Measurements from ENCODE around the gene ZNF184. TPM values are rescaled to one million over a fixed set of nuclear protein-coding genes. Genes with fewer than 3 reads are reported as not detected.

ZNF184 gene
- total RNA-seq, 1 experiment from 2014 or later = 7.1 TPM

DNA sequence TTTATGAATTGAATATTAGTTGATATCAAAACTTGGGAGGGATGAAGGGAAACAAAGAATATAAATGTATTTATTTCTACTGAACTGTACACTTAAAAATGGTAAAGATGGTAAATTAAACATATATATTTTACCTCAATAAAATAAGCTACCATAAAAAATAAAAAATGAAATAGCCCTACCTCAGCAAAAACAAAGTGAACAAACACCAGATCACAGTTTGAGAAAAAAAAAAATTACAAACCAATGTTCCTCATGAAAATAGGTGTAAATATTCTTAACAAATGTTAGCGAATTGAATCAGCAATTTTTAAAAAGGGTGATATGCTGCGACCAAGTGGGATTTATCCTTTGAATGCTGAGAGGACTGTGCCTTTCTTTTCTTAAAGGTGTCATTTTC is 28.3 kb upstream of the ZNF184 start:
- ChIA-PET CTCF (interaction anchor here (1.2 kb wide), 1 partner anchor 187 kb away, joined by 3 read pairs; no protein-coding TSS in a partner anchor), POLR2A (no interaction called here)
- ATAC-seq = no peak
- peaks cover 5% of the 10 kb centered on the region; the same call in 1 of the 2 replicates for H3K27me3 Mint-ChIP-seq (ENCODE audit: low read depth)
- no peak for DNase-seq (ENCODE audit: low spot score)
- H3K27ac Mint-ChIP-seq = no peak overlapping the region
- no peaks in the 10 kb centered on the region for H3K9me3 Mint-ChIP-seq
- H3K4me3 Mint-ChIP-seq = 0 out of 2 replicates have a peak overlapping the region, but pooled peaks have one; percentile 93
- H3K36me3 Mint-ChIP-seq = no peaks in the 10 kb centered on the region
- H3K4me1 Mint-ChIP-seq = peaks cover 25% of the 10 kb centered on the region
- TF ChIP-seq TP53 (CRISPR knock-in tag; IDR thresholded peaks at IDR 0.05) (no peak), MYBL2 (CRISPR knock-in tag; IDR thresholded peaks at IDR 0.05) (no peak), TCF7 (CRISPR knock-in tag; IDR thresholded peaks at IDR 0.05; ENCODE audit: low read depth) (no peak), FOXJ3 (CRISPR knock-in tag; IDR thresholded peaks at IDR 0.05; ENCODE audit: borderline replicate concordance) (no peak), NR1H2 (CRISPR knock-in tag; IDR thresholded peaks at IDR 0.05) (no peak), GABPB1 (CRISPR knock-in tag; IDR thresholded peaks at IDR 0.05) (no peak)
- TF ChIP-seq, protein P1, sequence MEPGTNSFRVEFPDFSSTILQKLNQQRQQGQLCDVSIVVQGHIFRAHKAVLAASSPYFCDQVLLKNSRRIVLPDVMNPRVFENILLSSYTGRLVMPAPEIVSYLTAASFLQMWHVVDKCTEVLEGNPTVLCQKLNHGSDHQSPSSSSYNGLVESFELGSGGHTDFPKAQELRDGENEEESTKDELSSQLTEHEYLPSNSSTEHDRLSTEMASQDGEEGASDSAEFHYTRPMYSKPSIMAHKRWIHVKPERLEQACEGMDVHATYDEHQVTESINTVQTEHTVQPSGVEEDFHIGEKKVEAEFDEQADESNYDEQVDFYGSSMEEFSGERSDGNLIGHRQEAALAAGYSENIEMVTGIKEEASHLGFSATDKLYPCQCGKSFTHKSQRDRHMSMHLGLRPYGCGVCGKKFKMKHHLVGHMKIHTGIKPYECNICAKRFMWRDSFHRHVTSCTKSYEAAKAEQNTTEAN (CRISPR knock-in tag; IDR thresholded peaks at IDR 0.05) = no peak
- TF ChIP-seq, protein P2, sequence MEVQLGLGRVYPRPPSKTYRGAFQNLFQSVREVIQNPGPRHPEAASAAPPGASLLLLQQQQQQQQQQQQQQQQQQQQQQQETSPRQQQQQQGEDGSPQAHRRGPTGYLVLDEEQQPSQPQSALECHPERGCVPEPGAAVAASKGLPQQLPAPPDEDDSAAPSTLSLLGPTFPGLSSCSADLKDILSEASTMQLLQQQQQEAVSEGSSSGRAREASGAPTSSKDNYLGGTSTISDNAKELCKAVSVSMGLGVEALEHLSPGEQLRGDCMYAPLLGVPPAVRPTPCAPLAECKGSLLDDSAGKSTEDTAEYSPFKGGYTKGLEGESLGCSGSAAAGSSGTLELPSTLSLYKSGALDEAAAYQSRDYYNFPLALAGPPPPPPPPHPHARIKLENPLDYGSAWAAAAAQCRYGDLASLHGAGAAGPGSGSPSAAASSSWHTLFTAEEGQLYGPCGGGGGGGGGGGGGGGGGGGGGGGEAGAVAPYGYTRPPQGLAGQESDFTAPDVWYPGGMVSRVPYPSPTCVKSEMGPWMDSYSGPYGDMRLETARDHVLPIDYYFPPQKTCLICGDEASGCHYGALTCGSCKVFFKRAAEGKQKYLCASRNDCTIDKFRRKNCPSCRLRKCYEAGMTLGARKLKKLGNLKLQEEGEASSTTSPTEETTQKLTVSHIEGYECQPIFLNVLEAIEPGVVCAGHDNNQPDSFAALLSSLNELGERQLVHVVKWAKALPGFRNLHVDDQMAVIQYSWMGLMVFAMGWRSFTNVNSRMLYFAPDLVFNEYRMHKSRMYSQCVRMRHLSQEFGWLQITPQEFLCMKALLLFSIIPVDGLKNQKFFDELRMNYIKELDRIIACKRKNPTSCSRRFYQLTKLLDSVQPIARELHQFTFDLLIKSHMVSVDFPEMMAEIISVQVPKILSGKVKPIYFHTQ (CRISPR knock-in tag; IDR thresholded peaks at IDR 0.05) = no peak
- TF ChIP-seq, protein P3, sequence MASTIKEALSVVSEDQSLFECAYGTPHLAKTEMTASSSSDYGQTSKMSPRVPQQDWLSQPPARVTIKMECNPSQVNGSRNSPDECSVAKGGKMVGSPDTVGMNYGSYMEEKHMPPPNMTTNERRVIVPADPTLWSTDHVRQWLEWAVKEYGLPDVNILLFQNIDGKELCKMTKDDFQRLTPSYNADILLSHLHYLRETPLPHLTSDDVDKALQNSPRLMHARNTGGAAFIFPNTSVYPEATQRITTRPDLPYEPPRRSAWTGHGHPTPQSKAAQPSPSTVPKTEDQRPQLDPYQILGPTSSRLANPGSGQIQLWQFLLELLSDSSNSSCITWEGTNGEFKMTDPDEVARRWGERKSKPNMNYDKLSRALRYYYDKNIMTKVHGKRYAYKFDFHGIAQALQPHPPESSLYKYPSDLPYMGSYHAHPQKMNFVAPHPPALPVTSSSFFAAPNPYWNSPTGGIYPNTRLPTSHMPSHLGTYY (CRISPR knock-in tag; IDR thresholded peaks at IDR 0.05) = no peak
- TF ChIP-seq, protein P4, sequence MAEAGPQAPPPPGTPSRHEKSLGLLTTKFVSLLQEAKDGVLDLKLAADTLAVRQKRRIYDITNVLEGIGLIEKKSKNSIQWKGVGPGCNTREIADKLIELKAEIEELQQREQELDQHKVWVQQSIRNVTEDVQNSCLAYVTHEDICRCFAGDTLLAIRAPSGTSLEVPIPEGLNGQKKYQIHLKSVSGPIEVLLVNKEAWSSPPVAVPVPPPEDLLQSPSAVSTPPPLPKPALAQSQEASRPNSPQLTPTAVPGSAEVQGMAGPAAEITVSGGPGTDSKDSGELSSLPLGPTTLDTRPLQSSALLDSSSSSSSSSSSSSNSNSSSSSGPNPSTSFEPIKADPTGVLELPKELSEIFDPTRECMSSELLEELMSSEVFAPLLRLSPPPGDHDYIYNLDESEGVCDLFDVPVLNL (CRISPR knock-in tag; IDR thresholded peaks at IDR 0.05; ENCODE audit: borderline replicate concordance, low read depth) = no peak
- TF ChIP-seq, protein P5, sequence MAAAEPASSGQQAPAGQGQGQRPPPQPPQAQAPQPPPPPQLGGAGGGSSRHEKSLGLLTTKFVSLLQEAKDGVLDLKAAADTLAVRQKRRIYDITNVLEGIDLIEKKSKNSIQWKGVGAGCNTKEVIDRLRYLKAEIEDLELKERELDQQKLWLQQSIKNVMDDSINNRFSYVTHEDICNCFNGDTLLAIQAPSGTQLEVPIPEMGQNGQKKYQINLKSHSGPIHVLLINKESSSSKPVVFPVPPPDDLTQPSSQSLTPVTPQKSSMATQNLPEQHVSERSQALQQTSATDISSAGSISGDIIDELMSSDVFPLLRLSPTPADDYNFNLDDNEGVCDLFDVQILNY (CRISPR knock-in tag; IDR thresholded peaks at IDR 0.05) = no peak
- TF ChIP-seq, protein P6, sequence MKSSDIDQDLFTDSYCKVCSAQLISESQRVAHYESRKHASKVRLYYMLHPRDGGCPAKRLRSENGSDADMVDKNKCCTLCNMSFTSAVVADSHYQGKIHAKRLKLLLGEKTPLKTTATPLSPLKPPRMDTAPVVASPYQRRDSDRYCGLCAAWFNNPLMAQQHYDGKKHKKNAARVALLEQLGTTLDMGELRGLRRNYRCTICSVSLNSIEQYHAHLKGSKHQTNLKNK (CRISPR knock-in tag; IDR thresholded peaks at IDR 0.05) = no peak
- TF ChIP-seq, protein P7, sequence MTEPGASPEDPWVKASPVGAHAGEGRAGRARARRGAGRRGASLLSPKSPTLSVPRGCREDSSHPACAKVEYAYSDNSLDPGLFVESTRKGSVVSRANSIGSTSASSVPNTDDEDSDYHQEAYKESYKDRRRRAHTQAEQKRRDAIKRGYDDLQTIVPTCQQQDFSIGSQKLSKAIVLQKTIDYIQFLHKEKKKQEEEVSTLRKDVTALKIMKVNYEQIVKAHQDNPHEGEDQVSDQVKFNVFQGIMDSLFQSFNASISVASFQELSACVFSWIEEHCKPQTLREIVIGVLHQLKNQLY (CRISPR knock-in tag; IDR thresholded peaks at IDR 0.05) = no peak
- TF ChIP-seq, protein P8, sequence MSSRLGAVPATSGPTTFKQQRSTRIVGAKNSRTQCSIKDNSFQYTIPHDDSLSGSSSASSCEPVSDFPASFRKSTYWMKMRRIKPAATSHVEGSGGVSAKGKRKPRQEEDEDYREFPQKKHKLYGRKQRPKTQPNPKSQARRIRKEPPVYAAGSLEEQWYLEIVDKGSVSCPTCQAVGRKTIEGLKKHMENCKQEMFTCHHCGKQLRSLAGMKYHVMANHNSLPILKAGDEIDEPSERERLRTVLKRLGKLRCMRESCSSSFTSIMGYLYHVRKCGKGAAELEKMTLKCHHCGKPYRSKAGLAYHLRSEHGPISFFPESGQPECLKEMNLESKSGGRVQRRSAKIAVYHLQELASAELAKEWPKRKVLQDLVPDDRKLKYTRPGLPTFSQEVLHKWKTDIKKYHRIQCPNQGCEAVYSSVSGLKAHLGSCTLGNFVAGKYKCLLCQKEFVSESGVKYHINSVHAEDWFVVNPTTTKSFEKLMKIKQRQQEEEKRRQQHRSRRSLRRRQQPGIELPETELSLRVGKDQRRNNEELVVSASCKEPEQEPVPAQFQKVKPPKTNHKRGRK (CRISPR knock-in tag; IDR thresholded peaks at IDR 0.05; ENCODE audit: borderline replicate concordance) = no peak
- TF ChIP-seq, protein P9, sequence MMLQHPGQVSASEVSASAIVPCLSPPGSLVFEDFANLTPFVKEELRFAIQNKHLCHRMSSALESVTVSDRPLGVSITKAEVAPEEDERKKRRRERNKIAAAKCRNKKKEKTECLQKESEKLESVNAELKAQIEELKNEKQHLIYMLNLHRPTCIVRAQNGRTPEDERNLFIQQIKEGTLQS (CRISPR knock-in tag; conservative IDR thresholded peaks at IDR 0.05) = no peak
- TF ChIP-seq, protein P10, sequence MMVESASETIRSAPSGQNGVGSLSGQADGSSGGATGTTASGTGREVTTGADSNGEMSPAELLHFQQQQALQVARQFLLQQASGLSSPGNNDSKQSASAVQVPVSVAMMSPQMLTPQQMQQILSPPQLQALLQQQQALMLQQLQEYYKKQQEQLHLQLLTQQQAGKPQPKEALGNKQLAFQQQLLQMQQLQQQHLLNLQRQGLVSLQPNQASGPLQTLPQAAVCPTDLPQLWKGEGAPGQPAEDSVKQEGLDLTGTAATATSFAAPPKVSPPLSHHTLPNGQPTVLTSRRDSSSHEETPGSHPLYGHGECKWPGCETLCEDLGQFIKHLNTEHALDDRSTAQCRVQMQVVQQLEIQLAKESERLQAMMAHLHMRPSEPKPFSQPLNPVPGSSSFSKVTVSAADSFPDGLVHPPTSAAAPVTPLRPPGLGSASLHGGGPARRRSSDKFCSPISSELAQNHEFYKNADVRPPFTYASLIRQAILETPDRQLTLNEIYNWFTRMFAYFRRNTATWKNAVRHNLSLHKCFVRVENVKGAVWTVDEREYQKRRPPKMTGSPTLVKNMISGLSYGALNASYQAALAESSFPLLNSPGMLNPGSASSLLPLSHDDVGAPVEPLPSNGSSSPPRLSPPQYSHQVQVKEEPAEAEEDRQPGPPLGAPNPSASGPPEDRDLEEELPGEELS (CRISPR knock-in tag; IDR thresholded peaks at IDR 0.05) = no peak
- TF ChIP-seq, protein P11, sequence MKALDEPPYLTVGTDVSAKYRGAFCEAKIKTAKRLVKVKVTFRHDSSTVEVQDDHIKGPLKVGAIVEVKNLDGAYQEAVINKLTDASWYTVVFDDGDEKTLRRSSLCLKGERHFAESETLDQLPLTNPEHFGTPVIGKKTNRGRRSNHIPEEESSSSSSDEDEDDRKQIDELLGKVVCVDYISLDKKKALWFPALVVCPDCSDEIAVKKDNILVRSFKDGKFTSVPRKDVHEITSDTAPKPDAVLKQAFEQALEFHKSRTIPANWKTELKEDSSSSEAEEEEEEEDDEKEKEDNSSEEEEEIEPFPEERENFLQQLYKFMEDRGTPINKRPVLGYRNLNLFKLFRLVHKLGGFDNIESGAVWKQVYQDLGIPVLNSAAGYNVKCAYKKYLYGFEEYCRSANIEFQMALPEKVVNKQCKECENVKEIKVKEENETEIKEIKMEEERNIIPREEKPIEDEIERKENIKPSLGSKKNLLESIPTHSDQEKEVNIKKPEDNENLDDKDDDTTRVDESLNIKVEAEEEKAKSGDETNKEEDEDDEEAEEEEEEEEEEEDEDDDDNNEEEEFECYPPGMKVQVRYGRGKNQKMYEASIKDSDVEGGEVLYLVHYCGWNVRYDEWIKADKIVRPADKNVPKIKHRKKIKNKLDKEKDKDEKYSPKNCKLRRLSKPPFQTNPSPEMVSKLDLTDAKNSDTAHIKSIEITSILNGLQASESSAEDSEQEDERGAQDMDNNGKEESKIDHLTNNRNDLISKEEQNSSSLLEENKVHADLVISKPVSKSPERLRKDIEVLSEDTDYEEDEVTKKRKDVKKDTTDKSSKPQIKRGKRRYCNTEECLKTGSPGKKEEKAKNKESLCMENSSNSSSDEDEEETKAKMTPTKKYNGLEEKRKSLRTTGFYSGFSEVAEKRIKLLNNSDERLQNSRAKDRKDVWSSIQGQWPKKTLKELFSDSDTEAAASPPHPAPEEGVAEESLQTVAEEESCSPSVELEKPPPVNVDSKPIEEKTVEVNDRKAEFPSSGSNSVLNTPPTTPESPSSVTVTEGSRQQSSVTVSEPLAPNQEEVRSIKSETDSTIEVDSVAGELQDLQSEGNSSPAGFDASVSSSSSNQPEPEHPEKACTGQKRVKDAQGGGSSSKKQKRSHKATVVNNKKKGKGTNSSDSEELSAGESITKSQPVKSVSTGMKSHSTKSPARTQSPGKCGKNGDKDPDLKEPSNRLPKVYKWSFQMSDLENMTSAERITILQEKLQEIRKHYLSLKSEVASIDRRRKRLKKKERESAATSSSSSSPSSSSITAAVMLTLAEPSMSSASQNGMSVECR (CRISPR knock-in tag; IDR thresholded peaks at IDR 0.05; ENCODE audit: borderline replicate concordance) = no peak
